HTR-8/SVneo (cell line): ENCODE measurements around the gene ZNF337.
"Not testable (repeated sequence)": the region's sequence is repeated elsewhere in the genome, so short reads cannot be mapped to it uniquely, and the experiment has no call there.

ENCODE experiments used
- DNase-seq: peaks from one replicate; pipeline ENCODE4 v3.0.0; 2011; ENCODE audit warnings: low spot score, mixed read lengths; ENCODE audit not compliant: insufficient read length
- FAIRE-seq: peaks from 2 replicates; lab custom pipeline; 2011; peaks lifted over from hg19 to GRCh38; lab: Jason Lieb, UNC

ZNF337 gene

GRCh38 chr20:25632940-25633790 lies 63.5 kb downstream of the ZNF337 start:
- DNase-seq = no peak
- FAIRE-seq = no peak

GRCh38 chr20:25630615-25631014 lies 66.0 kb downstream of the ZNF337 start:
- DNase-seq, FAIRE-seq: not testable (repeated sequence)

GRCh38 chr20:25629816-25630499 lies 66.7 kb downstream of the ZNF337 start:
- DNase-seq (no peak), FAIRE-seq (no peak)

- FAIRE-seq (no peak), DNase-seq (no peak)
Measured at GRCh38 chr20:25626779-25627178, 69.9 kb downstream of the ZNF337 start.

- DNase-seq (no peak), FAIRE-seq (no peak)
Measured at GRCh38 chr20:25624500-25624939, 72.1 kb downstream of the ZNF337 start.
